Activated naive CD4-positive, alpha-beta T cell treated with anti-CD3 and anti-CD28 coated beads, Interleukin-2, amount 50 U/mL, for 72 hours (primary cell): ENCODE results near the gene NLRC5. TPM values are rescaled to one million over a fixed set of nuclear protein-coding genes. Genes with fewer than 3 reads are reported as not detected.

Source experiments
- ATAC-seq, 2 donors: fragments of 150-1000 bp; cut with Tn5 transposase; 2 replicates each; pipeline ENCODE4 v1.10.0; 2021; ENCODE audit warnings: mild to moderate bottlenecking in 2 of 2, moderate library complexity in 2 of 2
- DNase-seq, 2 donors: peaks; one replicate each; pipeline ENCODE4 v3.0.0; 2021 to 2022; ENCODE audit warnings: low spot score in 2 of 2
- H3K27ac Mint-ChIP-seq, 2 donors: one replicate each; pipeline ENCODE4 v1.8.0; 2022; ENCODE audit warnings: mild to moderate bottlenecking in 2 of 2, mixed read lengths in 2 of 2
- H3K36me3 Mint-ChIP-seq, 2 donors: one replicate each; pipeline ENCODE4 v1.8.0; 2022; ENCODE audit warnings: mixed read lengths in 2 of 2
- H3K9me3 Mint-ChIP-seq, 2 donors: one replicate each; pipeline ENCODE4 v1.8.0; 2022; ENCODE audit warnings: mixed read lengths in 2 of 2
- total RNA-seq, 2 donors: library from RNA; stranded (reverse); gene quantifications; one replicate each; pipeline ENCODE4 v1.2.3, GENCODE V29; 2022

Gene NLRC5
- total RNA-seq, 2 donors from 2014 or later = 231 to 254 TPM

DNA sequence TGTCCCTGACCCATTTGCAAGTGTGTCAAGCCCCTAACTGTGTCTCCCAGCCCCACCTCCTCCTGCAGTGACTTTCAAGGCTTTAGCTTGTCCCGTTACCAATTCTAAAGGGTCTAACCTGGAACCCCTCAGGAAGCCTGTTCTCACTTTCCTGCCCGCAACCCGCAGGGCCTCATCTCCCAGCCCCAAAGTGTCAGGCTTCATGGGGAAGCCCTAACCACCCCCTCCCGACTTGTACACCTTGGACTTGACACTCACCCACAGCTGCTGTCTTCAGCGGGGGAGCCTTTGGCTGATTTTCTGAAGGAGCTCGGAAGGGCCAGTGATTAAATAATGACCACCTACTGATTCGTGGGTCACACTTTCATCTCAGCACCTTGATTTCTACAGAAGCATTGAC lies 33.1 kb downstream of the NLRC5 start:
- peak overlapping the region; percentile 25 to 88 for H3K27ac Mint-ChIP-seq
- peaks cover 38 to 98% of the 10 kb centered on the region in 2 donors for H3K36me3 Mint-ChIP-seq
- ATAC-seq = no peak
- H3K9me3 Mint-ChIP-seq = no peaks in the 10 kb centered on the region
- DNase-seq = no peak

DNA sequence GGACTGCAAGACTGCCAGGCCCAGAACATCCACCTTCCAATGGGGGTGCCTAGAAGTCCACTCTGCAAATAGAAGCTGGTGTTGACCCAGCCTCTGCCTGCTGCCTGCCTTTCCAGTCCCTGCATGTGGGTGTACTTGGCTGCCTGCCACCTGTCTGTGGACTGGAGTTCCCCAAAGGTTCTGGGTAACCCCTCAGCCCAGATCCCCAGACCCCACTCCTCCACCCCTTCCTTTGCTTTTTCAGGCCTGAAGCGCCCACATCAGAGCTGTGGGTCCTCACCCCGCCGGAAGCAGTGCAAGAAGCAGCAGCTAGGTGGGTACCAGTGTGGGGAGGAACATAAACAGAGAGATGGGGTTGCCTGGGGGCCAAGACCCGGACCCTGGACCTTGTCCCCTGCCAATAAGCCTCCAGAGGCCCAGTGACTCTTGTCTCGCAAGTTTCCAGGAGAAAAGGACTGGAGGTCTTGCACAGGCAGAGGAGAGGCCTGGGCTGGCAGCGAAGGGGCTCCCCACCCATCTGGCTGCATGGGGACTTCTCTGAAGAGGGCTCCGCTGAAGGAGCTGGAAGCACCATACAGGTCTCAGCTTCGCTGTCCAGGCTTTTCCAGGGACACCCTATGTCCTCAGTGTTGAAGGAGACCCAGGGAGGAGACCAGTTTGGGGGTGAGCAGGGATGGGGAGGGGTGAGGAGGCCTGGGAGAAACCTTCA lies 34.3 kb downstream of the NLRC5 start:
- Mint-ChIP-seq H3K9me3 (no peaks in the 10 kb centered on the region), H3K36me3 (peaks cover 30 to 89% of the 10 kb centered on the region in 2 donors), H3K27ac (peak overlapping the region; percentile 25 to 81)
- ATAC-seq = peak; percentile 76 to 79
- DNase-seq = peak; percentile 53 to 83

DNA sequence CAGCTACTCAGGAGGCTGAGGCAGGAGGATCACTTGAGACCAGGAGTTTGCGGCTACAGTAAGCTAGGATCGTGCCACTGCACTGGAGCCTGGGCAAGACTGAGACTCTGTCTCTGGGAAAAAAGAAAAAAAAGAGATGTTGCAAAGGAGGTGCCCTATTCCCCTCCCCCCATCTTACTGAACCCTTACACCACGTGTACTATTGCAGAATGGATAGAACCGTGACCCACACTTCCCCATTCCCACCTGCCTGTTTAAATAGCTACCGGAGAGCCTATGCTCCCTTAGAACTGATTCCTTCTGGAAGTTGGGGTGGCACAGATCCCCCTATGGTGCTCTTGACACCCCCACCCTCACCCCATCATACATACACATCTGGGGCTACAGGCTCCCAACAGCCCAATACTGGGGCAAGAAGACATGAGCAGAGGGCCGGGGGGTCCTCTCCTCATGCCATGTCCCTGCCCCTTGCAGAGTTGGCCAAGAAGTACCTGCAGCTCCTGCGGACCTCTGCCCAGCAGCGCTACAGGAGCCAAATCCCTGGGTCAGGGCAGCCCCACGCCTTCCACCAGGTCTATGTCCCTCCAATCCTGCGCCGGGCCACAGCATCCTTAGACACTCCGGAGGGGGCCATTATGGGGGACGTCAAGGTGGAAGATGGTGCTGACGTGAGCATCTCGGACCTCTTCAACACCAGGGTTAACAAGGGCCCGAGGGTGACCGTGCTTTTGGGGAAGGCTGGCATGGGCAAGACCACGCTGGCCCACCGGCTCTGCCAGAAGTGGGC lies 35.7 kb downstream of the NLRC5 start:
- Mint-ChIP-seq H3K27ac (peak overlapping the region in 1 of 2 donors; percentile 25), H3K36me3 (peaks cover 30 to 81% of the 10 kb centered on the region in 2 donors)

DNA sequence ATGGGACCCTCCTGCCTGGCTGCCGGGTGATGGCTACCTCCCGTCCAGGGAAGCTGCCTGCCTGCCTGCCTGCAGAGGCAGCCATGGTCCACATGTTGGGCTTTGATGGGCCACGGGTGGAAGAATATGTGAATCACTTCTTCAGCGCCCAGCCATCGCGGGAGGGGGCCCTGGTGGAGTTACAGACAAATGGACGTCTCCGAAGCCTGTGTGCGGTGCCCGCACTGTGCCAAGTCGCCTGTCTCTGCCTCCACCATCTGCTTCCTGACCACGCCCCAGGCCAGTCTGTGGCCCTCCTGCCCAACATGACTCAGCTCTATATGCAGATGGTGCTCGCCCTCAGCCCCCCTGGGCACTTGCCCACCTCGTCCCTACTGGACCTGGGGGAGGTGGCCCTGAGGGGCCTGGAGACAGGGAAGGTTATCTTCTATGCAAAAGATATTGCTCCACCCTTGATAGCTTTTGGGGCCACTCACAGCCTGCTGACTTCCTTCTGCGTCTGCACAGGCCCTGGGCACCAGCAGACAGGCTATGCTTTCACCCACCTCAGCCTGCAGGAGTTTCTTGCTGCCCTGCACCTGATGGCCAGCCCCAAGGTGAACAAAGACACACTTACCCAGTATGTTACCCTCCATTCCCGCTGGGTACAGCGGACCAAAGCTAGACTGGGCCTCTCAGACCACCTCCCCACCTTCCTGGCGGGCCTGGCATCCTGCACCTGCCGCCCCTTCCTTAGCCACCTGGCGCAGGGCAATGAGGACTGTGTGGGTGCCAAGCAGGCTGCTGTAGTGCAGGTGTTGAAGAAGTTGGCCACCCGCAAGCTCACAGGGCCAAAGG lies 36.8 kb downstream of the NLRC5 start:
- Mint-ChIP-seq H3K9me3 (peaks cover 5 to 7% of the 10 kb centered on the region in 2 donors), H3K27ac (peak overlapping the region; percentile 25 to 82), H3K36me3 (peaks cover 34 to 78% of the 10 kb centered on the region in 2 donors)
- DNase-seq (no peak), ATAC-seq (no peak)

More for the DNA sequence above, 35.7 kb downstream of the NLRC5 start:
- ATAC-seq (no peak), DNase-seq (no peak)
- H3K9me3 Mint-ChIP-seq = peaks cover 2% of the 10 kb centered on the region in 2 donors

DNA sequence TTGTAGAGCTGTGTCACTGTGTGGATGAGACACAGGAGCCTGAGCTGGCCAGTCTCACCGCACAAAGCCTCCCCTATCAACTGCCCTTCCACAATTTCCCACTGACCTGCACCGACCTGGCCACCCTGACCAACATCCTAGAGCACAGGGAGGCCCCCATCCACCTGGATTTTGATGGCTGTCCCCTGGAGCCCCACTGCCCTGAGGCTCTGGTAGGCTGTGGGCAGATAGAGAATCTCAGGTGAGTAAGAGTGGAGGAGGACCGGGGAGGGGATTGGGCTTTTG lies 37.4 kb downstream of the NLRC5 start:
- H3K9me3 Mint-ChIP-seq = peaks cover 5 to 7% of the 10 kb centered on the region in 2 donors
- peak overlapping the region; percentile 25 to 47 for H3K27ac Mint-ChIP-seq
- DNase-seq (no peak), ATAC-seq (no peak)
- H3K36me3 Mint-ChIP-seq = peaks cover 36 to 78% of the 10 kb centered on the region in 2 donors

DNA sequence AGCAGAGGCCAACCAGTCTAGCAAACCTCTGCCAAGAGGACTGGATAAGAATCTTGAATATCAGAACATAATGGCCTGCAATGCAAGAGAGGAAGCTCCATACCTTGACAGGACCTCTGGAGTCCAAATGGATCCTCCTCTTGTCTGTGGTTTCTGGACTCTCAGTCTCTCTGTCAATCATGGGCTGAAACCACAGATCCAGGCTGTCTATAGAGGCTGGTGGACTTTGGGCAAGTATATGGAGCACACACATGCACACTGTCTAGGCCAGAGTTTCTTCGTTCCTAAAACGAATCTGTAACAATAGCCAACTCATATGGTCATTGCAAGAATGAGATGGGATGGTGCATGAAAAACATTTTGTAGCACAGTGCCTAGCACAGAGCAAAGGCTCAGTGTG lies 37.7 kb downstream of the NLRC5 start:
- Mint-ChIP-seq H3K9me3 (peaks cover 5 to 7% of the 10 kb centered on the region in 2 donors), H3K27ac (peak overlapping the region; percentile 25 to 47), H3K36me3 (peaks cover 40 to 78% of the 10 kb centered on the region in 2 donors)
- no peak for ATAC-seq
- DNase-seq = no peak

DNA sequence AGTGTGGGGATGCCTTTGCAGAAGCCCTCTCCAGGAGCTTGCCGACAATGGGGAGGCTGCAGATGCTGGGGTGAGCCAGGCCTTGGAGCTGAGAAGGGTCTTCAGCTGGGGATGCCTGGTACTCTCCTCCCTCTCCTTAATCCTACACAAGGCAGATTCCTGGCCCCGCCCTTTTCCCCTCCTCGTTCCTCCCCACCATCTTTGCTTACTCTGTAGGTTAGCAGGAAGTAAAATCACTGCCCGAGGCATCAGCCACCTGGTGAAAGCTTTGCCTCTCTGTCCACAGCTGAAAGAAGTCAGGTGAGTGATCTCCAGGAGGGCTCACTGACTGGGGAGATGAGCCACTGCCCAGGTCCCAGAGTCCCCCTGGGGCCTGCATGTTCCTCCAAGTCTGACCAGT lies 38.7 kb downstream of the NLRC5 start:
- no peak for DNase-seq
- Mint-ChIP-seq H3K27ac (peak overlapping the region; percentile 25 to 74), H3K36me3 (peaks cover 39 to 74% of the 10 kb centered on the region in 2 donors), H3K9me3 (peaks cover 5 to 7% of the 10 kb centered on the region in 2 donors)
- ATAC-seq = no peak

DNA sequence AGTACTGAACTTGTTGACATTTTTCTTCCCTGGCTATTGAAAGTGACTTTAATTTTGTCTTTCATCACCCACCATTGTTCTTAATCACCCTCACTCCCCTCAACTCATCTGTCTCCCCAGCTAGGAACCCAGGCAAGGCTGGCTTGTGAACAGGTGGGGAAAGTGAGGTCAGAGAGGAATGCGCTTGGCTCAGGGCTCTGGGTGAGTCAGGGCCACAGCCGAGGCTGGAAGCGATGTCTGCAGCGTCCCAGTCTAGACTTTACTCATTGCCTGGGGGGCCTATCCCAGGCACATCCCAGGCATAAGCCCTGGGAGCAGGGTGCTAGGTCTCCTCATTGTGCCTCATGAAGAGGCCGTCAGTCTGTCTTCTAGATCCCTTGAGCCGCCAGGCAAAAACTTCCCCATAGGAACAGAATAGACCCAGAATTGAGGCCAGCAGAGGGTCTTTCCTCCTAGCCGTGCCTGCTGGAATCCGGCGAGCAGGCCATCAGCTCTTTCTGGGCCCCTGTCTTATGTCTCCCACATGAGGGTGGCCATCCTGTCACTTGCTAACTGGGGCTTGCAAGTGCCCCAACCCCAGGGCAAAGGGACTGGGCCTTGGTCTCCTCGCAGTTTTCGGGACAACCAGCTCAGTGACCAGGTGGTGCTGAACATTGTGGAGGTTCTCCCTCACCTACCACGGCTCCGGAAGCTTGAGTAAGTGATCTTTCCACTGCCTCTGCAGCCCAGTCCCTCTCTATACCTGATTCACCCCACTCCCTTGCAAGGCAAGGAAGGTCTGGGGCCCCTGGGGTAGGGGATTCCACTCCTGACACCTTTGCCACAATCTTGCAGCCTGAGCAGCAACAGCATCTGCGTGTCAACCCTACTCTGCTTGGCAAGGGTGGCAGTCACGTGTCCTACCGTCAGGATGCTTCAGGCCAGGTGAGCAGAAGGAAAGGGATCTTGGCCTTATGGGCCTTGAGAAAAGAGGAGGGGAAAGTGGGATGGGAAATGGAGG lies 40.1 kb downstream of the NLRC5 start:
- peak overlapping the region; percentile 42 to 50 for H3K27ac Mint-ChIP-seq
- ATAC-seq = peak; percentile 28 to 34

DNA sequence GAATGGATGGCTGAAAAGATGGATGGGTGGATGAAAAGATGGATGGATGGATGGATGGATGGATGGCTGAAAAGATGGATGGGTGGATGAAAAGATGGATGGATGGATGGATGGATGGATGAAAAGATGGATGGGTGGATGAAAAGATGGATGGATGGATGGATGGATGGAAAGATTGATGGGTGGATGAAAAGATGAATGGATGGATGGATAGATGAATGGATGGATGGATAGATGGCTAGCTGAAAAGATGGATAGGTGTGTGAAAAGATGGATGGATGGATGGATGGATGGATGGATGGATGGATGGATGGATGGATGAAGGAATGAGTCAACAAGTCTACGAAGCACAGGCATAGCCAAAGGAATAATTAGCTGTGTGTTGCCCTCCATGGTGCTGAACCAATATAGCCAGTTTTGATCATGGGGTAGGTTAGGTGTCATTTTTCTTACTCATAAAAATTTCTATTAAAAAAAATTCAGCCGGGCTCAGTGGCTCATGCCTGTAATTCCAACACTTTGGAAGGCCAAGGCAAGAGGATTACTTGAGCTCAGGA lies 41.1 kb downstream of the NLRC5 start:
- DNase-seq = no peak
- H3K27ac Mint-ChIP-seq = peak overlapping the region; percentile 1 to 42

More for the DNA sequence above, 40.1 kb downstream of the NLRC5 start:
- DNase-seq = no peak
- H3K9me3 Mint-ChIP-seq = peaks cover 5 to 7% of the 10 kb centered on the region in 2 donors
- H3K36me3 Mint-ChIP-seq = peaks cover 43 to 65% of the 10 kb centered on the region in 2 donors

DNA sequence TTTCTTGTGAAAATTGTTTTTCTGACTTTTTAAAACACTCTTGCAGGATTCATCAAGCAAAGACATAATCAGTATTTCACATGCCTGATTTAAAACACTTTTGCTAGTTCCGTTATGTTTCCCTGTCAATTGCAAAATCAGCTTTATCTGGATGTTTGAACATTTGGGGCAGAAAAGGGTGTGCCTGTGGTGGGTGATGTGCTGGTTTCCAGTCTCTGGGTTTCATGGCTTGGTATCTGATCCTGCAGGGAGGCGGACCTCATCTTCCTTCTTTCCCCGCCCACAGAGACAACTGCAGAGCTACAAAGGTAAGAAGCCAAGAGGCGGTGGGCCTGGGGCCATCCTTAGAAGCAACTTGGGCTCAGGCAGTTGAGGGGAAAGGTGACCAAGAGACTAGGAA lies 41.8 kb downstream of the NLRC5 start:
- peak overlapping the region; percentile 76 to 87 for H3K27ac Mint-ChIP-seq
- peaks cover 54 to 66% of the 10 kb centered on the region in 2 donors for H3K36me3 Mint-ChIP-seq
- DNase-seq = no peak
- no peak for ATAC-seq
- H3K9me3 Mint-ChIP-seq = peaks cover 5 to 7% of the 10 kb centered on the region in 2 donors

More for the DNA sequence above, 41.1 kb downstream of the NLRC5 start:
- H3K36me3 Mint-ChIP-seq = peaks cover 48 to 66% of the 10 kb centered on the region in 2 donors
- ATAC-seq = no peak
- H3K9me3 Mint-ChIP-seq = peaks cover 5 to 7% of the 10 kb centered on the region in 2 donors

DNA sequence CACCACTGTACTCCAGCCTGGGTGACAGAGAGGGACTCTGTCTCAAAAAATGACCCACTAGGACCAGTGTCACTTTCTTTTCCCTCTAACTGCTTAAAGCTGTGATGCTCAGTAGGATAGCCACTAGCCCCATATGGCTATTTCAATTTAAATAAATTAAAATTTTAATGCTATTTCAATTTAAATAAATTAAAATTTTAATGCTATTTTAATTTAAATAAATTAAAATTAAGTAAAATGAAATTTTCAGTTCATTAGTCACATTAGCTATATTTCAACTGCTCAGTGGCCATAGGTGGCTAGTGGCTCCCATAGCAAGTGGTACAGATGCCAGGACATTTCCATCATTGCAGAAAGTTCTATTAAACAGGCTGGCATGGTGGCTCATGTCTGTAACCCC lies 43.0 kb downstream of the NLRC5 start:
- H3K36me3 Mint-ChIP-seq = peaks cover 49 to 63% of the 10 kb centered on the region in 2 donors
- no peak overlapping the region for H3K27ac Mint-ChIP-seq
- H3K9me3 Mint-ChIP-seq = peaks cover 5 to 7% of the 10 kb centered on the region in 2 donors
- no peak for ATAC-seq
- DNase-seq = no peak

DNA sequence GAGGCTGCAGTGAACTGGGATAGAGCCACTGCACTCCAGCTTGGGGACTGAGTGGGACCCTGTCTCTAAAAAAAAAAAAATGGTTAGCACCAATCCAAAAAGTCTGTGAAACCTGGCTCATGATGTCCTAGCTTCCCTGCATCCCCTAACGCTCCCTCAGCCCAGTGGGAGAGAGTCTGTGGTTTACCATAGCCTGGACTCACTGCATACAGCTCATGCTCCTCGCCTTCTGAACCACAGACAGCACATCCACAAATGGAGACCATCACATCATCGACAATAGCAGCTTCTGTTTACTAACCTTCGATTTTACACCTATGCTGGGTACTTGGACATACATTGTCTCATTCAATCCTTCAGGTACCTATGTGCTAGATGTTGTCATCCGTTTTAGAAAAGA lies 43.6 kb downstream of the NLRC5 start:
- peaks cover 5 to 7% of the 10 kb centered on the region in 2 donors for H3K9me3 Mint-ChIP-seq
- peak overlapping the region; percentile 65 to 86 for H3K27ac Mint-ChIP-seq
- peaks cover 49 to 65% of the 10 kb centered on the region in 2 donors for H3K36me3 Mint-ChIP-seq
- DNase-seq (no peak), ATAC-seq (no peak)

DNA sequence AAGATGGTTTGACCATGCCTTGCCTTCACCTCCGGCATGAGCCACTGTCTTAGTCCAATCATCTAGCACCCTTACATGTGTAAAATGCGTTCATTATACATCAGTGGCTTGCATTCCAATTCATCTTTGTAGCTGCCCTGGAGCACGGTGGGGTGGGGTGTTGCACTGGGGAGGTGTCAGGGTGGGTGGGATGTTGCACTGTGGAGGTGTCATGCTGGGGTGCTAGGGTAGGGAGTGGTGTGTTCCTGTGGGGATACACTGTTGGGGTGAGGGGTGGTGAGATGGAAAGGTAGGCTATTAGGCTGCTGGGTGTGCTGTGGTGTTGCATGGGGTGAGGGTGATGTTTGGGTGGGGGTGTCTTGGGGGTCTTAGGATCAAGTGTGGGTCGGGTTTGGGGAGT lies 47.0 kb downstream of the NLRC5 start:
- no peak for DNase-seq
- Mint-ChIP-seq H3K27ac (peak overlapping the region; percentile 6 to 99), H3K9me3 (no peaks in the 10 kb centered on the region), H3K36me3 (peaks cover 44 to 74% of the 10 kb centered on the region in 2 donors)
- ATAC-seq = no peak

DNA sequence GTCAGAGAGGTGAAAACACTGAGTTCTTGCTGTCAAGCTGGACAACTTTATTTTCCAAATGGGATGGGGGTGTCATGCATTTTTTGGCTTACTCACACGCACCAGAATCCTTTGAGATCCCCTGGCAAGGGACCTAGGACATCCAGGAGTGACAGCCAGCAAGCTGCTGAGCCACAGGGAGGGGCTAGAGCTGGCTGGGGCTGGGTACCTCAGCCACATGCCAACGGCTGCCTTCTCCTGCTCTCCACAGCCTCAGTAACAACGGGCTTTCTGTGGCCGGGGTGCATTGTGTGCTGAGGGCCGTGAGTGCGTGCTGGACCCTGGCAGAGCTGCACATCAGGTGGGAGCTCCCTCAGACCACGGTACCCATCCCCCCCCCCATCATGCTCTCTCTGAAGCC lies 47.6 kb downstream of the NLRC5 start:
- H3K36me3 Mint-ChIP-seq = peaks cover 38 to 69% of the 10 kb centered on the region in 2 donors
- DNase-seq (no peak), ATAC-seq (no peak)
- H3K9me3 Mint-ChIP-seq = no peaks in the 10 kb centered on the region
- peak overlapping the region; percentile 6 to 99 for H3K27ac Mint-ChIP-seq

DNA sequence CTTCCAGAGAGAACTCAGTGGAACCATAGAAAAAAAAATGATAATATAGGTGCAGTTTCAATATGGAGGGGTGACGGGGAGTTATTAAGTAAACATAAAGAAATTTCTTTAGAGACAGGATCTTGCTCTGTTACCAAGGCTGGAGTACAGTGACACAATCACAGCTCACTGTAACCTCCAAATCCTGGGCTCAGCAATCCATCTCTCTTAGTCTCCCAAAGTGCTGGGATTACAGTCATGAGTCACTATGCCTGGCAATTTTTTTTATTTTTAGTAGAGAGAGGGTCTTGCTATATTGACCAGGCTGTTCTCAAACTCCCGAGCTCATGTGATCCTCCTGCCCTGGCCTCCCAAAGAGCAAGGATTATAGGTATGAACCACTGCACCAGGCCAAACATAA lies 48.8 kb downstream of the NLRC5 start:
- no peak for DNase-seq
- no peaks in the 10 kb centered on the region for H3K9me3 Mint-ChIP-seq
- H3K36me3 Mint-ChIP-seq = peaks cover 39 to 68% of the 10 kb centered on the region in 2 donors
- peak overlapping the region; percentile 6 to 99 for H3K27ac Mint-ChIP-seq
- no peak for ATAC-seq
